ENCODE measurements around the gene KRT77.

DNA sequence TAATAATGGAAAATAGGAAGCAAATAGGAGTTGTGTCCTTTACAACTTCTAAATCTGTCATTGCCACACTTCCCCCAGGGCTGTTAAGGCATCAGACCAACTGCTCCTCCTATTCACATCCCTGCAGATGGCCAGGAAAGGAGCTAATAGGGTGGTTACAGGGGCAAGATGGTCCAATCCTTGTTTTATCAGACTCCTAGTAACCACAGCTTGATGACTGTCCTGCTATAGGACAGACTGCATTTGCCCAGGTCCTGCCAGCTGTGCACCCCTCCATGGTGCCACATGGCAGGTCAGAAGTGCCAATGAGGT is 40.5 kb downstream of the KRT77 start:
- TF ChIP-seq, protein P1, sequence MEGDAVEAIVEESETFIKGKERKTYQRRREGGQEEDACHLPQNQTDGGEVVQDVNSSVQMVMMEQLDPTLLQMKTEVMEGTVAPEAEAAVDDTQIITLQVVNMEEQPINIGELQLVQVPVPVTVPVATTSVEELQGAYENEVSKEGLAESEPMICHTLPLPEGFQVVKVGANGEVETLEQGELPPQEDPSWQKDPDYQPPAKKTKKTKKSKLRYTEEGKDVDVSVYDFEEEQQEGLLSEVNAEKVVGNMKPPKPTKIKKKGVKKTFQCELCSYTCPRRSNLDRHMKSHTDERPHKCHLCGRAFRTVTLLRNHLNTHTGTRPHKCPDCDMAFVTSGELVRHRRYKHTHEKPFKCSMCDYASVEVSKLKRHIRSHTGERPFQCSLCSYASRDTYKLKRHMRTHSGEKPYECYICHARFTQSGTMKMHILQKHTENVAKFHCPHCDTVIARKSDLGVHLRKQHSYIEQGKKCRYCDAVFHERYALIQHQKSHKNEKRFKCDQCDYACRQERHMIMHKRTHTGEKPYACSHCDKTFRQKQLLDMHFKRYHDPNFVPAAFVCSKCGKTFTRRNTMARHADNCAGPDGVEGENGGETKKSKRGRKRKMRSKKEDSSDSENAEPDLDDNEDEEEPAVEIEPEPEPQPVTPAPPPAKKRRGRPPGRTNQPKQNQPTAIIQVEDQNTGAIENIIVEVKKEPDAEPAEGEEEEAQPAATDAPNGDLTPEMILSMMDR (conservative IDR thresholded peaks at IDR 0.05; ENCODE audit: low read depth, low read length) = no peak
- no peak for TF ChIP-seq EZH2 (IDR thresholded peaks at IDR 0.05; ENCODE audit: low read length, unreplicated experiment)

All from PC-3 (cell line).